Measurements from ENCODE around the gene ESPL1.
"Not testable (repeated sequence)": the region's sequence is repeated elsewhere in the genome, so short reads cannot be mapped to it uniquely, and the experiment has no call there.

DNA sequence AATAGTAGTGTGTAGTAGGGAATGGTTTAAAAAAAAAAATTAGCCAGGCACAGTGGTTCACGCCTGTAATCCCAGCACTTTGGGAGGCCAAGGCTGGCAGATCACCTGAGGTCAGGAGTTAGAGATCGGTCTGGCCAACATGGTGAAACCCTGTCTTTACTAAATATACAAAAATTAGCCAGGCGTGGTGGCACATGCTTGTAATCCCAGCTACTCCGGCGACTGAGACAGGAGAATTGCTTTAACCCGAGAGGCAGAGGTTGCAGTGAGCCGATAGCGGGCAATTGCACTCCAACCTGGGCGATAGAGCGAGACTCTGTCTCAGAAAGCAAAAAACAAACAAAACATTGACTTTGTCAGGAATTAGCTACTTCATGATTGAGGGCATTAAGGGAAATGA is 29.0 kb downstream of the ESPL1 start:
- TF ChIP-seq, protein P1, sequence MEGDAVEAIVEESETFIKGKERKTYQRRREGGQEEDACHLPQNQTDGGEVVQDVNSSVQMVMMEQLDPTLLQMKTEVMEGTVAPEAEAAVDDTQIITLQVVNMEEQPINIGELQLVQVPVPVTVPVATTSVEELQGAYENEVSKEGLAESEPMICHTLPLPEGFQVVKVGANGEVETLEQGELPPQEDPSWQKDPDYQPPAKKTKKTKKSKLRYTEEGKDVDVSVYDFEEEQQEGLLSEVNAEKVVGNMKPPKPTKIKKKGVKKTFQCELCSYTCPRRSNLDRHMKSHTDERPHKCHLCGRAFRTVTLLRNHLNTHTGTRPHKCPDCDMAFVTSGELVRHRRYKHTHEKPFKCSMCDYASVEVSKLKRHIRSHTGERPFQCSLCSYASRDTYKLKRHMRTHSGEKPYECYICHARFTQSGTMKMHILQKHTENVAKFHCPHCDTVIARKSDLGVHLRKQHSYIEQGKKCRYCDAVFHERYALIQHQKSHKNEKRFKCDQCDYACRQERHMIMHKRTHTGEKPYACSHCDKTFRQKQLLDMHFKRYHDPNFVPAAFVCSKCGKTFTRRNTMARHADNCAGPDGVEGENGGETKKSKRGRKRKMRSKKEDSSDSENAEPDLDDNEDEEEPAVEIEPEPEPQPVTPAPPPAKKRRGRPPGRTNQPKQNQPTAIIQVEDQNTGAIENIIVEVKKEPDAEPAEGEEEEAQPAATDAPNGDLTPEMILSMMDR (IDR thresholded peaks at IDR 0.05): not testable (repeated sequence)
- not testable (repeated sequence) for TF ChIP-seq POLR2A (IDR thresholded peaks at IDR 0.05)

Measured in ovary (tissue), 3 donors.